PC-3 (cell line): ENCODE measurements around the gene BBS2. TPM values are rescaled to one million over a fixed set of nuclear protein-coding genes. Genes with fewer than 3 reads are reported as not detected.

Source experiments
- ATAC-seq: fragments of 200-7000 bp; cut with Tn5 transposase; 2 replicates; pipeline ENCODE4 v1.9.1; 2020; ENCODE audit warnings: mild to moderate bottlenecking, moderate library complexity
- BruUV-seq: library from RNA; stranded (reverse); fragments of 400-500 nt; replicated peaks from 2 replicates; lab custom pipeline; 2021; lab: Mats Ljungman, UMichigan
- CTCF ChIA-PET: fragments of 300-600 bp; sonication (Branson Sonifier 250); formaldehyde crosslinking; loops from one replicate; lab custom pipeline; 2022; ENCODE audit warnings: antibody characterized with exemption; lab: Charles Lee
- POLR2A ChIA-PET: fragments of 300-600 bp; sonication (Branson Sonifier 250); formaldehyde crosslinking; loops from one replicate; lab custom pipeline; 2022; ENCODE audit warnings: antibody characterized with exemption; ENCODE audit not compliant: unreplicated experiment; lab: Charles Lee
- DNase-seq: peaks from one replicate; pipeline ENCODE4 v3.0.0-alpha.2; 2015
- H2AFZ ChIP-seq: fragments of 300-600 bp; sonication (generic); 2 replicates; pipeline ENCODE4 v1.6.0; 2016; ENCODE audit warnings: antibody characterized with exemption, low read length
- H3F3A ChIP-seq: fragments of 300-600 bp; sonication (generic); one replicate; pipeline ENCODE4 v1.6.0; 2017; ENCODE audit warnings: antibody characterized with exemption, low read length, control low read depth, mild to moderate bottlenecking; ENCODE audit not compliant: unreplicated experiment
- H3K27ac ChIP-seq: fragments of 300-600 bp; sonication (generic); 2 replicates; pipeline ENCODE4 v1.5.1; 2016; ENCODE audit warnings: mild to moderate bottlenecking, low read length
- H3K27me3 ChIP-seq: fragments of 300-600 bp; sonication (generic); 2 replicates; pipeline ENCODE4 v1.6.1; 2016; ENCODE audit warnings: low read length, mixed read lengths
- H3K36me3 ChIP-seq: fragments of 300-600 bp; sonication (generic); 2 replicates; pipeline ENCODE4 v1.6.1; 2016; ENCODE audit warnings: low read depth, mixed run types, low read length, mixed read lengths
- H3K4me1 ChIP-seq: fragments of 300-600 bp; sonication (generic); 2 replicates; pipeline ENCODE4 v1.5.1; 2016; ENCODE audit warnings: low read length; ENCODE audit not compliant: insufficient read depth
- H3K4me2 ChIP-seq: fragments of 300-600 bp; sonication (generic); 2 replicates; pipeline ENCODE4 v1.6.0; 2016; ENCODE audit warnings: low read length
- H3K4me3 ChIP-seq: fragments of 300-600 bp; sonication (generic); 2 replicates; pipeline ENCODE4 v1.5.1; 2016; ENCODE audit warnings: mild to moderate bottlenecking, low read length, mixed read lengths
- H3K79me2 ChIP-seq: fragments of 300-600 bp; sonication (generic); 2 replicates; pipeline ENCODE4 v1.6.1; 2017; ENCODE audit warnings: low read length, mixed read lengths
- H3K9ac ChIP-seq: fragments of 300-600 bp; sonication (generic); 2 replicates; pipeline ENCODE4 v1.6.0; 2016; ENCODE audit warnings: mild to moderate bottlenecking, low read length
- H3K9me2 ChIP-seq: fragments of 300-600 bp; sonication (generic); replicated peaks from 2 replicates; pipeline ENCODE4 v1.6.1; 2016; ENCODE audit warnings: mixed run types, low read length, mixed read lengths
- H3K9me3 ChIP-seq: fragments of 300-600 bp; sonication (generic); 2 replicates; pipeline ENCODE4 v1.6.1; 2016; ENCODE audit warnings: low read length, mixed read lengths
- H4K20me1 ChIP-seq: fragments of 300-600 bp; sonication (generic); 2 replicates; pipeline ENCODE4 v1.6.1; 2016; ENCODE audit warnings: low read length, mixed read lengths
- CTCF ChIP-seq: fragments of 300-600 bp; sonication (generic); conservative IDR thresholded peaks from 2 replicates; pipeline ENCODE4 v1.5.1; 2017; ENCODE audit warnings: antibody characterized with exemption, low read depth, mild to moderate bottlenecking, low read length
- EZH2 ChIP-seq: fragments of 300-600 bp; sonication (generic); IDR thresholded peaks from one replicate; pipeline ENCODE4 v1.6.1; 2017; ENCODE audit warnings: antibody characterized with exemption, mild to moderate bottlenecking, low read length; ENCODE audit not compliant: unreplicated experiment
- EZH2phosphoT487 ChIP-seq: fragments of 300-600 bp; sonication (generic); IDR thresholded peaks from 2 replicates; pipeline ENCODE4 v1.6.1; 2018; ENCODE audit warnings: mild to moderate bottlenecking, antibody characterized with exemption, low read length, borderline replicate concordance
- intact Hi-C: fragments of 100-400 bp; cut with micrococcal nuclease; formaldehyde crosslinking; loops from 2 replicates; pipeline ENCODE4 v1.9.0; 2023
- total RNA-seq: library from RNA; depleted of rRNA; stranded (reverse); fragments of >200 nt; gene quantifications from 2 replicates; pipeline ENCODE4 v1.2.3, GENCODE V29; 2014

BBS2 gene
- total RNA-seq, 1 experiment from 2014 or later: 19.2 TPM

GRCh38 chr16:56457927-56458470 lies 61.8 kb downstream of the BBS2 start:
- POLR2A ChIA-PET: no interaction called here
- no peak overlapping the region for H3K27ac ChIP-seq
- CTCF ChIA-PET: no interaction called here
- TF ChIP-seq CTCF: no peak
- no peak overlapping the region for H3K4me3 ChIP-seq
- no peaks in the 10 kb centered on the region for H3F3A ChIP-seq
- peaks cover 11% of the 10 kb centered on the region for H3K79me2 ChIP-seq
- no peak overlapping the region for H3K9ac ChIP-seq
- intact Hi-C loops: no loop called here
- H3K4me2 ChIP-seq: no peak overlapping the region
- H3K9me2 ChIP-seq: no peaks in the 10 kb centered on the region
- ATAC-seq (no peak), DNase-seq (no peak)
- H3K4me1 ChIP-seq: peaks cover 2% of the 10 kb centered on the region
- H4K20me1 ChIP-seq: peaks cover 2% of the 10 kb centered on the region; the same call in 1 of the 2 replicates
- BruUV-seq: no TSS peak
- peaks cover 50% of the 10 kb centered on the region for H3K36me3 ChIP-seq
- no peaks in the 10 kb centered on the region for H3K9me3 ChIP-seq
- H2AFZ ChIP-seq: no peak overlapping the region
- no peaks in the 10 kb centered on the region for H3K27me3 ChIP-seq

- H3K4me2 ChIP-seq: peak overlapping the region; percentile 100
- H3K27me3 ChIP-seq: no peaks in the 10 kb centered on the region
- DNase-seq (peak; percentile 28), ATAC-seq (peak; percentile 48)
- H3K27ac ChIP-seq: peak overlapping the region; percentile 61
- peak overlapping the region; percentile 98 for H3K9ac ChIP-seq
- H4K20me1 ChIP-seq: peaks cover 35% of the 10 kb centered on the region
- peak overlapping the region; percentile 98 for H3K4me3 ChIP-seq
- ChIA-PET POLR2A (no interaction called here), CTCF (interaction anchor here (0.6 kb wide), 1 partner anchor 206 kb away, joined by 3 read pairs; the partner anchor contains the start of gene MT1F)
- H3K36me3 ChIP-seq: peaks cover 31% of the 10 kb centered on the region
- H3F3A ChIP-seq: no peaks in the 10 kb centered on the region
- peaks cover 69% of the 10 kb centered on the region for H3K79me2 ChIP-seq
- peaks cover 24% of the 10 kb centered on the region for H3K4me1 ChIP-seq
- H2AFZ ChIP-seq: peak overlapping the region; percentile 87
- no peaks in the 10 kb centered on the region for H3K9me3 ChIP-seq
- TF ChIP-seq CTCF (no peak), EZH2phosphoT487 (no peak), EZH2 (no peak)
- no peaks in the 10 kb centered on the region for H3K9me2 ChIP-seq
- TSS peak; percentile 68 for BruUV-seq
- intact Hi-C loops: loop anchor here (2.0 kb wide), 1 partner anchor 119 kb away; no protein-coding TSS in a partner anchor
These were observed 67.8 kb downstream of the BBS2 start for GRCh38 chr16:56451753-56452689.
